K562 (cell line): ENCODE results near the gene GIPC3. TPM values are rescaled to one million over a fixed set of nuclear protein-coding genes. Genes with fewer than 3 reads are reported as not detected.

ENCODE experiments used
- ATF3 ChIP-seq, 2 experiments: fragments of 450-650 bp in 1 of 2; sonication (generic) in 1 of 2; formaldehyde crosslinking in 1 of 2; IDR thresholded peaks in 1 of 2; conservative IDR thresholded peaks in 1 of 2; 2 replicates each; pipeline versions ENCODE4 v1.6.1 to v1.8.1; 2016 to 2023; ENCODE audit warnings: mild to moderate bottlenecking in 2 of 2, moderate library complexity in 2 of 2, inconsistent platforms in 1 of 2, missing genetic modification reagents in 1 of 2
- CCNT2 ChIP-seq: IDR thresholded peaks from 2 replicates; pipeline ENCODE4 v1.6.1; 2011; ENCODE audit warnings: borderline replicate concordance, low read depth, mild to moderate bottlenecking, moderate library complexity, mixed read lengths, low read length; ENCODE audit not compliant: insufficient read length; ENCODE audit errors: extremely low read depth
- CREM ChIP-seq: IDR thresholded peaks from 2 replicates; pipeline ENCODE4 v1.6.1; 2014; ENCODE audit warnings: antibody characterized with exemption, low read depth
- EGR1 ChIP-seq: fragments of 450-650 bp; conservative IDR thresholded peaks from 2 replicates; pipeline ENCODE4 v1.6.1; 2017; ENCODE audit warnings: mild to moderate bottlenecking
- EP300 ChIP-seq: IDR thresholded peaks from 2 replicates; pipeline ENCODE4 v1.6.1; 2012; ENCODE audit warnings: low read length, improper control_type of control experiment
- ETS1 ChIP-seq: conservative IDR thresholded peaks from 2 replicates; pipeline ENCODE4 v1.6.1; 2011; ENCODE audit warnings: low read depth, mild to moderate bottlenecking, low read length; ENCODE audit not compliant: control insufficient read depth
- FOXA1 ChIP-seq: fragments of 450-650 bp; IDR thresholded peaks from 2 replicates; pipeline ENCODE4 v1.6.1; 2016; ENCODE audit warnings: mild to moderate bottlenecking, borderline replicate concordance
- FOXJ2 ChIP-seq: fragments of 200-800 bp; sonication (Bioruptor generic); IDR thresholded peaks from 2 replicates; pipeline ENCODE4 v1.6.1; 2016; ENCODE audit warnings: missing genetic modification characterization, missing compliant biosample characterization
- HSF4 ChIP-seq: fragments of 250-450 bp; sonication (Bioruptor Pico); IDR thresholded peaks from 2 replicates; pipeline ENCODE4 v2.1.2; 2022; ENCODE audit warnings: mild to moderate bottlenecking, moderate library complexity, borderline replicate concordance
- MTF1 ChIP-seq: fragments of 250-450 bp; sonication (Bioruptor Pico); IDR thresholded peaks from 2 replicates; pipeline ENCODE4 v1.9.0; 2021; ENCODE audit warnings: moderate library complexity, mild to moderate bottlenecking, inconsistent platforms, borderline replicate concordance
- NCOA6 ChIP-seq: fragments of 450-650 bp; IDR thresholded peaks from 2 replicates; pipeline ENCODE4 v1.6.1; 2017; ENCODE audit warnings: mild to moderate bottlenecking
- NFIX ChIP-seq: fragments of 250-450 bp; sonication (Bioruptor Pico); IDR thresholded peaks from 2 replicates; pipeline ENCODE4 v1.4.0; 2020; ENCODE audit warnings: low read depth, mild to moderate bottlenecking, moderate library complexity
- RBM34 ChIP-seq: fragments of 200-400 bp; formaldehyde crosslinking; IDR thresholded peaks from 2 replicates; pipeline ENCODE4 v1.6.1; 2018; ENCODE audit warnings: low read length, borderline replicate concordance; ENCODE audit not compliant: insufficient read depth
- SAFB ChIP-seq: fragments of 200-400 bp; formaldehyde crosslinking; IDR thresholded peaks from 2 replicates; pipeline ENCODE4 v1.6.1; 2017; ENCODE audit warnings: low read depth, low read length, borderline replicate concordance
- SIN3A ChIP-seq, 2 experiments: fragments of 150-350 bp in 1 of 2; IDR thresholded peaks; 2 replicates each; pipeline ENCODE4 v1.6.1; 2011 to 2016; ENCODE audit warnings: borderline replicate concordance in 2 of 2, low read depth in 2 of 2, low read length in 2 of 2, mild to moderate bottlenecking in 2 of 2, moderate library complexity in 2 of 2; ENCODE audit not compliant: control insufficient read depth in 1 of 2
- YY1 ChIP-seq, 3 experiments: IDR thresholded peaks; 2 replicates each; pipeline ENCODE4 v1.6.1; 2011; ENCODE audit warnings: low read length in 2 of 3, mild to moderate bottlenecking in 2 of 3, moderate library complexity in 2 of 3, borderline replicate concordance in 1 of 3, control low read depth in 1 of 3, low read depth in 1 of 3; ENCODE audit not compliant: insufficient read depth in 3 of 3, insufficient replicate concordance in 2 of 3, control insufficient read depth in 1 of 3, insufficient read length in 1 of 3; ENCODE audit errors: extremely low read depth in 1 of 3
- ZBTB1 ChIP-seq: sonication (generic); formaldehyde crosslinking; IDR thresholded peaks from 2 replicates; pipeline ENCODE4 v1.8.1; 2023; ENCODE audit warnings: missing genetic modification reagents, low read depth, mild to moderate bottlenecking, borderline replicate concordance
- ZNF253 ChIP-seq: fragments of 250-450 bp; sonication (Bioruptor Pico); conservative IDR thresholded peaks from 2 replicates; pipeline ENCODE4 v1.6.1; 2021; ENCODE audit warnings: mild to moderate bottlenecking
- ZNF280B ChIP-seq: fragments of 250-450 bp; sonication (Bioruptor Pico); IDR thresholded peaks from 2 replicates; pipeline ENCODE4 v1.5.1; 2021; ENCODE audit warnings: mild to moderate bottlenecking
- ZNF311 ChIP-seq: fragments of 250-450 bp; sonication (Bioruptor Pico); IDR thresholded peaks from 2 replicates; pipeline ENCODE4 v1.4.0; 2020; ENCODE audit warnings: mild to moderate bottlenecking, moderate library complexity
- polyA plus RNA-seq, 8 experiments: library from polyadenylated mRNA; depleted of rRNA in 4 of 8; stranded (reverse) in 5 of 8; unstranded in 3 of 8; fragments of >200 nt; fragmentation: Nextera tagmentation in 2 of 8; fragmentation: Illumina TruSeq in 1 of 8; extraction: Ambion mirVana in 2 of 8; extraction: Trizol in 1 of 8; gene quantifications; 2 replicates each; pipeline versions ENCODE4 v1.2.1 to v1.2.3, GENCODE V29; 2011 to 2014; ENCODE audit warnings: inconsistent platforms in 1 of 8, missing spikeins in 1 of 8
- total RNA-seq, 7 experiments: library from RNA; depleted of rRNA in 6 of 7; stranded (reverse); fragments of >200 nt in 6 of 7; fragmentation: Illumina TruSeq in 2 of 7; extraction: Trizol in 2 of 7; gene quantifications; 2 replicates each; pipeline versions ENCODE4 v1.2.1 to v1.2.3, GENCODE V29; 2011 to 2021; ENCODE audit warnings: low replicate concordance in 1 of 7
- TF ChIP-seq, protein P1 (sequence below): sonication (generic); formaldehyde crosslinking; IDR thresholded peaks from 2 replicates; pipeline ENCODE4 v1.8.1; 2023; ENCODE audit warnings: mild to moderate bottlenecking, missing genetic modification reagents

GIPC3 gene
- total and polyA plus RNA-seq, 9 of the 15 experiments (the other 6 are each of a cell fraction or from before 2014, with no cell fraction given) = 0.03 to 3.6 (median 1.5) TPM; not detected in 1

DNA sequence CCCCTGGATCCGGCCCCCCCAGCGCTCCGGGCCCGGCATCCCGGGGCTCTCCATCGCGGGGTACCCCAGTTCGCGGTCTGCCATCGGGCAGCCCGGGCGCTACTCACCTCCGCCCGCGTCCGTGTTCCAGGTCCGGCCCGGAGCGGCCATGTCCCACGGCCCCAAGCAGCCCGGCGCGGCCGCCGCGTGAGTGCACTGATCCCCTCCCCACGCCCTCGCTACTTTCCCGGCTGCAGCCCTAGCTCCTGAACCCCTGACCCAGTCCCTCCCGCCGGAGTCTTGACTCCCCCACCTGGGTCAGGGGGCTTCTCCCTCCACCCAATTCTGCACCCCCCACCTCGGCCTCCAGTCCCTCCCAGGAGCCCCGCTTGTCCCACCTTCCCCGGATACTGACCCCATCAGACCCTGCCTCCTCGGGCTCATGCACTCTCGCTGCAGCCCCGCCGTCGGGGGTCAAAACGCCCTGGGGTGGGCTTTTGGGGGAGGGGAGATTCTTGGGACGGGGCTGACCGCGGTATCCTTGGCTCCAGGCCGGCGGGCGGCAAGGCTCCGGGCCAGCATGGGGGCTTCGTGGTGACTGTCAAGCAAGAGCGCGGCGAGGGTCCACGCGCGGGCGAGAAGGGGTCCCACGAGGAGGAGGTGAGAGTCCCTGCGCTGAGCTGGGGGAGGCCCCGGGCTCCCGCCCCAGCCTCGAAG is 12.0 kb upstream of the GIPC3 start (continued):
- TF ChIP-seq ZNF311 (CRISPR knock-in tag) (no peak), HSF4 (CRISPR knock-in tag) (no peak), YY1 (IDR thresholded peaks at IDR 0.05; ENCODE audit: borderline replicate concordance in 1 of 3, control insufficient read depth in 1 of 3, extremely low read depth in 1 of 3, insufficient read depth in 3 of 3, insufficient read length in 1 of 3, insufficient replicate concordance in 2 of 3, low read depth in 1 of 3, low read length in 2 of 3) (peak; percentile 5 to 85 (median 69)), ZNF253 (CRISPR knock-in tag) (no peak), FOXA1 (no peak), EP300 (no peak), ZBTB1 (CRISPR knock-in tag) (no peak), MTF1 (no peak), ATF3 (IDR thresholded peaks at IDR 0.05) (no peak), ATF3 (CRISPR knock-in tag; conservative IDR thresholded peaks at IDR 0.05) (no peak), ETS1 (0 out of 2 replicates have a peak, but pooled peaks have one; percentile 21), CCNT2 (peak; percentile 23), NFIX (CRISPR knock-in tag) (no peak), CREM (no peak), FOXJ2 (no peak), SIN3A (IDR thresholded peaks at IDR 0.05; ENCODE audit: borderline replicate concordance in 2 of 2, control insufficient read depth in 1 of 2, low read depth in 2 of 2, low read length in 2 of 2) (peak; percentile 59 to 64; a peak in 2 of 4 replicates), RBM34 (no peak), SAFB (peak; percentile 82), EGR1 (no peak), NCOA6 (no peak), ZNF280B (CRISPR knock-in tag) (no peak)
- TF ChIP-seq, protein P1, sequence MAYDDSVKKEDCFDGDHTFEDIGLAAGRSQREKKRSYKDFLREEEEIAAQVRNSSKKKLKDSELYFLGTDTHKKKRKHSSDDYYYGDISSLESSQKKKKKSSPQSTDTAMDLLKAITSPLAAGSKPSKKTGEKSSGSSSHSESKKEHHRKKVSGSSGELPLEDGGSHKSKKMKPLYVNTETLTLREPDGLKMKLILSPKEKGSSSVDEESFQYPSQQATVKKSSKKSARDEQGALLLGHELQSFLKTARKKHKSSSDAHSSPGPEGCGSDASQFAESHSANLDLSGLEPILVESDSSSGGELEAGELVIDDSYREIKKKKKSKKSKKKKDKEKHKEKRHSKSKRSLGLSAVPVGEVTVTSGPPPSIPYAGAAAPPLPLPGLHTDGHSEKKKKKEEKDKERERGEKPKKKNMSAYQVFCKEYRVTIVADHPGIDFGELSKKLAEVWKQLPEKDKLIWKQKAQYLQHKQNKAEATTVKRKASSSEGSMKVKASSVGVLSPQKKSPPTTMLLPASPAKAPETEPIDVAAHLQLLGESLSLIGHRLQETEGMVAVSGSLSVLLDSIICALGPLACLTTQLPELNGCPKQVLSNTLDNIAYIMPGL (CRISPR knock-in tag) = 0 out of 2 replicates have a peak, but pooled peaks have one; percentile 28
